HG03045 (cell line): Measurements from ENCODE around the gene FKBP5.
"Not testable (repeated sequence)": the region's sequence is repeated elsewhere in the genome, so short reads cannot be mapped to it uniquely, and the experiment has no call there.

Experiments used
- ATAC-seq: cut with Tn5 transposase; IDR thresholded peaks from one replicate; pipeline ENCODE4 v1.9.1; 2021; ENCODE audit warnings: mild to moderate bottlenecking, moderate library complexity; ENCODE audit not compliant: unreplicated experiment

FKBP5 gene

DNA sequence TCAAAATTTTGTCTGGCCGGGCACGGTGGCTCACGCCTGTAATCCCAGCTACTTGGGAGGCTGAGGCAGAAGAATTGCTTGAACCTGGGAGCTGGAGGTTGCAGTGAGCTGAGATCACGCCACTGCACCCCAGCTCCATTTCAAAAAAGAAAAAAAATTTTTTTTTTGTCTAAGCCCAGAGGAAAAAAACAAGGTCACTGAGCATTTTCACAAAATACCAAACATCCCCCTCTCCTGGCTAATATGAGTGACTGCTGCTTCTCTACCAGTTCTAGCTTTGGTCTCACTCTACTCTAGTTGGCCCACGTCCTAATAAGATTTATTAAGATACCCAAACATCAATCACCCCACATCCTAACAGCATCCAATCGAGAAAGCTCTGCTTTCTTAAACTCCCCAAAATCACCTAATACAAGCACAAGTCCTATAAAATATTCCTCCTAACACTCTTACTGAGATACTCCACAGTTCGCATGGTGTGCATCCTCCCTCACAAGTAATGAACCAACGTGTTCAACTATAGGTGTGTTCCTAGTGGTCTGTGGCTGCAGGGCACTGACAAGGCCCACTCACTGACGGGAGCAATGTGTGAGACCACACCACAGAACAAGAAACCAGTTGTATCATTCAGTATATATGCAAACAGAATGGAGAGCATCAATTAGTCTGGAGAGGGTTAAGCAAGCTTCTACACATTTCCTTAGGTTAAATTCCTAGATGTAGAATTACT is 64.2 kb downstream of the FKBP5 start:
- ATAC-seq, result no peak

DNA sequence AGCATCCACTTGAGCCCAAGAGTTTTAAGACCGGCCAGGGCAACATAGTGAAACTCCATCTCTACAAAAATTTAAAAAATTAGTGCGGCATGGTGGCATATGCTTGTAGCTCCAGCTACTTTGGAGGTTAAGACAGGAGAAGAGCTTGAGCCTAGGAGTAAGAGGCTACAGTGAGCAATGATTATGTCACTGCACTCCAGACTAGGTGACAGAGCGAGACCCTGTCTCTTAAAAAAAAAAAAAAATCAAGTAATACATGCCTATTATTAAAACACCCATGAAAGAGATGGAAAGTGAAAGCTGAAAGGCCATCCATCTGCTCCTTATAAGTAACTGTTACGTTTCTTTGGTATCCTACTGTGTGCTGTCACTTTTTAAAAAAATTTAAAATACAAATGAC is 66.4 kb downstream of the FKBP5 start:
- no peak for ATAC-seq

DNA sequence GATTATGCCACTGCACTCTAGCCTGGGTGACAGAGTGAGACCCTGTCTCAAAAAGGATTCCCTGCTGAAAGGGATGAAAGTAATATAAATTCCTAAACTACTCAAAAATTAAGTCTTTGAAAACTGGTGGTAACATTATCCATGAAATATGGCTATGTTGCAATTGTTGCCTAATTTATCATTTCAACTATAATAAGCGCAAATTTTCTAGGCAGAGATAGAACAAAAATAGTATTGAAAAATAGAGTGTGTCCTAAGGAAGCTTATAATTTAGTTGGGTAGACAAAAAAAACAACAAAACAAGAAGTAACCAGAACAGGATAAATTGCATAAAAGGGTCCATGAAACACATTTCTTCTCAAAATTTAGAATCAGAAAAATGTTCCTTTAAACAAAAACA is 68.0 kb downstream of the FKBP5 start:
- ATAC-seq, result no peak

DNA sequence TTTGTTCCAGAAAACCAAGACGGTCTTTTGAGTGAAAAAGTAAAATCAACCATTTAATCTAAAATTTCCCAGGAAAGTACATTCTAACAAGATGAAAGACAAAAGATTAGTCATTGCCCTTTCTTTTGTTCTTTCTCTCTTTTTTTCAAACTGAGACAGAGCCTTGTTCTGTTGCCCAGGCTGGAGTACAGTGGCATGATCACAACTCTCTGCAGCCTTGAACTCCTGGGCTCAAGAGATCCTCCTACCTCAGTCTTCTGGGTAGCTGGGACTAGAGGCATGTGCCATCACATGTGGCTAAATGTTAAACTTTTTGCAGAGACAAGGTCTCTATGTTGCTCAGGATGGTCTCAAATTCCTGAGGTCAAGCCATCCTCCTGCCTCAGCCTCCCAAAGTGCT is 75.0 kb downstream of the FKBP5 start:
- no peak for ATAC-seq

DNA sequence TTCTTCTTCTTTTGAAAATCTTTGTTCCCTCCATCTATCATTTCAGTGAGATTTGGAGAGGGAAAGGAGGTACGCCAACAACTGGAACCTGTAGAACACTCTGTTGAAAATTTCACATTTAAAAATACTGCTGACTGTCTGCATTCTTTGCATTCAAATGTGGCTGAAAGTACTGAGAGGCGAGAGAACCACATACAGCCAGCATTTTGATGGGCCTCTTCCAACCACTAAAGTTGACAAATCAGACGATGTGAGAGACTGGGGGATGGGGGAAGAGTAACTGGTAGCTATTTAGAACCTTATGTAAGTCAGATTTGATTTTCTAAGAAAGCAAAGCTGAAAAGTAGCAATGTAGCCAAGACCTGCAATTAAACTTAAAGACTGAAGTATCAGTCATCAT is 77.5 kb downstream of the FKBP5 start:
- ATAC-seq, result no peak

DNA sequence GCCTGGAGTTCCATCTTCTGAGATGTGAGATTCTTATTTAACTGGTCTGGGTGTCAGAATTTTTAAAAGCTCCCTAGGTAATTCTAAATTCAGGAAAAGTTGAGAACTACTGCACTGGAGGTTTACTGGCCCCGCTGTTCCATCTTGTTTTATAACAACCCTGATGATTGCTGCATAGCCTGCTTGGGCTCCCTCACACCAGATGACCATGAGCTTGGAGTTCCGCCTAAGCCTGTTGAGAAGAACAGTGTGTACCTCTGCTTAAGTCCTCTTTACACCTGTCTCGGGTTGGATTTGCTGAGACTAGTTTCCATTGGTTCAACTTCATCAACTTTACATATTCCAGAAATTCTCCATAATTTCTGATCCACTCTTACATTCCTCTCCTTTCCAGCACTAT is 77.9 kb downstream of the FKBP5 start:
- ATAC-seq, result no peak

DNA sequence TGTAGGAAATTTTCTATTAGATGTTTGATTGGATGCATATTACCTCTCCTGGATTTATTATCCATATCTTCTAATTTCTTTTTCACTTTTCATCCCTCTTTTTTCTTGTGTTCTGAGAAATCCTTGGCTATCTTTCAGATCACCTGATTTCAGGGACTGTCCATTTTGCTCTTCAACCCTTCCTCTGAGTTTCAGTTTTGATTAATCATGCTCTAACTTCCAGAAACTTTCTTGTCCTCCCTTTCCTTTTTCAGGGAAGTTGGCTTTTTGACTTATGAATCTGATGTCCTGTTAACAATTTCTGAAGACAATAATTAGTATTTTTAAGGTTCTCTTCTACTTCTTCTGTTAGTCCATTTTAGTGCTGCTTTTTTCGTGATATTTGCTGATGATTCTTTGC is 79.1 kb downstream of the FKBP5 start:
- no peak for ATAC-seq

DNA sequence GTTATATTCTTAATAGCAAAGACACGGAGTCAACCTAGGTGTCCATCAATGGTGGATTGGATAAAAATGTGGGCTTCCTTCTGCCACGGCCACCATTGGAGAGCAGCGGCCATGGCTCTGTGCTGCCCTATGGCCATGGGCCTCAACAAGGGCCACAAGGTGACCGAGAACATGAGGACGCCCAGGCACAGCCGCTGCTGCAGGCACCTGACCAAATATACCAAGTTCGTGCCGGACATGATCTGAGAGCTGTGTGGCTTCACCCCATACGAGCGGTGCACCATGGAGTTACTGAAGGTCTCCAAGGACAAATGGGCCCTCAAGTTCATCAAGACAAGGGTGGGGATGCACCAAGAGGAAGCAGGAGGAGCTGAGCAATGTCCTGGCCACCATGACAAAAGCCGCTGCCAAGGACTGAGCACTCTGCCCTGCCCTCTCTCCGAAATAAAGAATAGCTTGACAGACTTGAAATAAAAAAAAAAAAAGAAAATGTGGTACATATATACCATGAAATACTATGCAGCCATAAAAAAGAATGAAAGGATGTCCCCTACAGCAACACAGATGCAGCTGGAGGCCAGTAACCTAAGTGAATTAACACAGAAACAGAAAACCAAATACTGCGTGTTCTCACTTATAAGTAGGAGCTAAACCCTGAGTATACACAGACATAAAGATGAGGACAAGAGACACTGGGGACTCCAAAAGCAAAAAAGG is 81.0 kb downstream of the FKBP5 start:
- no peak for ATAC-seq

DNA sequence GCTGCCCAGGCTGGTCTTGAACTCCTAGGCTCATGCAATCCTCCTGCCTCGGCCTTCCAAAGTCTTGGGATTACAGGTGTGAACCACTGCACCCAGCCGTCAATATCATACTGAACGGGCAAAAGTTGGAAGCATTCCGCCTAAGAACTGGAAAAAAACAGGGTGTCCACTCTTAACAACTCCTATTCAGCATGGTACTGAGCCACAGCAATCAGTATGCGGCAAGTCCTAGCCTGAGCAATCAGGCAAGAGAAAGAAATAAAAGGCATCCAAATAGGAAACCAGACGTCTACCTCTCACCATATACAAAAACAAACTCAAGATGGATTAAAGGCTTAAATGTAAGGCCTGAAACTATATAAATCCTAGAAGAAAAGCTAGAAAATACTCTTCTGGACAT is 83.1 kb downstream of the FKBP5 start:
- ATAC-seq, result no peak

DNA sequence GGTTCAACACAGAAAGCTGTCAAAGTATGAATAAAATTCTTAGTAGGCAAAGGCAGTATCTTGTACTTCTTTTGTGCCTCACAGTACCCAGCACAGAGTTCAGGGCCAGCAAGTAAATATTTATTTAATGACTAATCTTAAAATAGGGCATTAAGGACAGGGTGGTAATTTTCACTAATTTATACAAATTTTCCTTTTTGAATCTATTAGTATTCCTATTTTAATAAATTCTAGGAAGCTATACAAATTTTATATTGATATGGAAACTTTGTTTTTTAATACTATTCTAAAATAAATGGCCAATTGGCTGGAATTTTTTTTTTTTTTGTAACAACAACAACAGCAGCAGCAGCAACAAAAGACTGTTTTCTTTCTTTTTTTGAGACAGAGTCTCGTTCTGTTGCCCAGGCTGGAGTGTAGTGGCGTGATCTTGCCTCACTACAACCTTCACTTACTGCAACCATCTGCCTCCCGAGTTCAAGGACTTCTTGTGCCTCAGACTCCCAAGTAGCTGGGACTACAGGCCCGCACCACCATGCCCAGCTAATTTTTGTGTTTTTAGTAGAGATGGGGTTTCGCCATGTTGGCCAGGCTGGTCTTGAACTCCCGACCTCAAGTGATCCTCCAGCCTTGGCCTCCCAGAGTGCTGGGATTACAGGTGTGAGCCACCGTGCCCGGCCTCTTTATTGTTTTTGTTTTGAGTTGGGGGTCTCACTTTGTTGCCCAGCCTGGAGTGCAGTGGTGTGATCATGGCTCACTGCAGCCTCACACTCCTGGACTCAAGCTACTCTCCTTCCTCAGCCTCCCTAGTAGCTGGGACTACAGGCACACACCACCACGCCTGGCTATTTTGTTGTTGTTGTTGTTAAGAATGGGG is 85.2 kb downstream of the FKBP5 start:
- ATAC-seq, result no peak

DNA sequence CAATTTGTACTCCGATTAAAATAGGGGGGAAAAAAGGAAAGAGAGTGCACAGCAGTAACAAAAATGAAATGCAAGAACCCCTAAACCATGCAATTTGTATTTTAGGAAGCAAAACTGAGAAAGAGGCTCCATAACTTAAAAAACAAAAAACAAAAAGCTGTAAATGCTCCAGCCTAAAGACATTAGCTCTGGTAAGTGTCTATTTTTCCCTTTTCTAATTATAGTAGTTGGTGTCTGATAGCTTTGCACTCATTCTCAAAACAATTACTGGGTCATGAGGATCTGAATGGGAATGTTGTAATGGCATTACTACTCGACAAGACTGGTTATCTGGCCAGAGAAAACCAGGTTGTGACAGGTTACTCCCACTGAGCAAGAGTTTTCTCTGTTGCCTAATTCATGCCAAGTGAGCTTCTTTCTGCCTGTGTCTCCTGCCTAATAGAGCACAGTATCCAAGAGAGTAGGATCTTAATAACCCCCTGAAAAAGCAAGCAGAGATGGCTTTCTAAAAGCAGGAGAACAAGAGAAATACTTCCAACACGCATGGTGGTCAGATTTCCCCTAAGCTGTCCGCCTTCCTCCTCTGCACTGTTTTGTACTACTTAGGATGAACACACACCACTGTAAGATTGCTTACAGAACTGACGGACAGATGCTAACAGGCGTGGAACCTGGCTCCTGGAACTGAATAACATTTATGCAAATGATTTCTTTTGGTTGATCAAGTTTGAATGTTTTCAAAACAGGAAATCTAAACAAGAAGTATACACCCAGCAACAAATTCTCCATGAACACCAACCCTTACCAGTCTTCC is 86.4 kb downstream of the FKBP5 start:
- ATAC-seq, result no peak

DNA sequence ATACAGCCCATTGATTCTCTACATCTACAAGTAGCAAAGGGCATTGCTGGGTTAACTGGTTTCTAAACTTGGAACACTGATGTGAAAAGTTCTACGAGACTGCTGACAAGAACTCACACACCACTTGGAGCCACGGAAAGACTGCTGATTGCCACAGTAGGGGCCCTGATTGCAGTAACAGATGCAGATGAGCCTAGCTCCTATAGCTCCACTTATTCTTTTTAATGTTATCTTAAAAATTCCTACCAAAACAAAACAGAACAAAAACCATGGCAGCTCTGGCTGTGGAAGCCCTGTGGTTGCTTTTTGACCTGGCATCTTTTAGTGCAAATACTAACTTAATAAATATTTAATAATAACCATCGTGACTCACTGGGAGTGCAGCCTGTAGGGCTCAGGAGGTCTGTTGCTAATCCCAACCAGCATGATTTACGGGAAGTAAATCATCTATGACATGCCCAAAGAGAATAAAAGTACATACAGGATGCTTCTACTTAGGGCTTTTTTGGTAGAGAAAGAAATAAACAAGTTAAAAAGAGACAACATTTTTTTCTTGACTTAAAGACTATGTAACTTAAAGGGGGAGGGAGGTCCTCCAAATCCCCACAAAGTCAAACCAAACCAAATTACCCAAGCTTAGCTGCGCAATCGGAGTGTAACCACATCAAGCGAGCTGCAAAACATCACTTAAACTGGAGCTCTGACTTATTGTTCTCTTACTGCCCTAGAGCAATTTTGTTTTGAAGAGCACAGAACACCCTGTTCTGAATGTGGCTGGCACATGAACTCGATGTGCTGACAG is 87.2 kb downstream of the FKBP5 start:
- ATAC-seq, result no peak

DNA sequence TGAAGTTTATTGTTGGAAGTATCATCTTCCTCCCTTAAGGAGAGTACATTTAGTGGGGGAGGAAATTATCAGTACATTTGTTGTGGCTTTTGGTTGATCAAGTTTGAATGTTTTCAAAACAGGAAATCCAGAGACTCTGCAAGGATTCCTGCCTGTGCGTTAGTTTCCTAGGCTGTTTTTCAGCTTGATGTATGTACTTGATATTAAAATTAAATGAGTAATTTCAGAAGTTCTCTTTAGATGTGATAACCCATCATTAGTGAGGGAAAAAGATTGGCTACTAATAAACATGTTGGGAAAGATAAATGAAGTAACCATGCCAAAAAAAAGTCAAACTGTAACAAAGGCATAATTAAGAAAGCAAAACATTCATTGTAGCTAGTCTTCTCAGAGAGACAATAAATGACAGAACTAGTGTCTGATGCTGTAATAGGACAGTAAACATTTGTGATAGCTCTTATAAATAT is 88.0 kb downstream of the FKBP5 start:
- no peak for ATAC-seq

DNA sequence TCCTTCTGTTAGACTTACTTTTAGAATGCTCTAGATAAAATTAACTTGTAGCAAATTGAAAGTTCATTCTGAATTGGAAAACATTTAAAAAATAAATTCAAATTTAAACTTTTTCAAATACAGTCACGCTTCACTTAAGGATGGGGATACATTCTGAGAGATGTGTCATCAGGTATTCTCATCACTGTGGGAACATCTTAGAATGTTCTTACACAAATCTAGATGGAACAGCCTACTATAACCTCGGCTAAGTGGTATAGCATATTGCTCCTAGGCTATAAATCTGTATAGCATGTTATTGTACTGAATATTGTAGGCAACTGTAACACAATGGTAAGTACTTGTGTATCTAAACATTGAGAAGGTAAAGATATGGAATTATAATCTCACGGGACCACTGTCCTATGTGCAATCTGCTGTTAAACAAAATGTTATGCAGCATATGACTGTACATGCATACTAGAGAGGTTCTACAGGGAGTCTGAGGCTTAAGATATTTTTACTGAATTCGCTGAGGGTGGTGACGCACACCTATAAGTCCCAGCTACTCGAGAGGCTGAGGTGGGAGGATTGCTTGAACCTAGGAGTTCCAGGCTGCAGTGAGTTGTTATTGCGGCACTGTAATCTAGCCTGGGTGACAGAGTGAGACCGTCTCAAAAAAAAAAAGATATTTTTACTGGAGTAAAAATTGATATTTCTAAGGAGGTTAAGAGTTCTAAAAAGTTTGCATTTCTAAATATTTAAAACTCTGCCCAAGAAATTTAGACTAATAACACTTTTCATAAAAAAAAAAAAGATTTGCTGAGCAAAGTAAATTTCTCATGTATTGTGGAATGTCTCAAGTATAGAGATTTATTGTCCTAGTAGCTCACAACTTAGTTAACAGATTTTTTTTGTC is 88.7 kb downstream of the FKBP5 start:
- no peak for ATAC-seq

DNA sequence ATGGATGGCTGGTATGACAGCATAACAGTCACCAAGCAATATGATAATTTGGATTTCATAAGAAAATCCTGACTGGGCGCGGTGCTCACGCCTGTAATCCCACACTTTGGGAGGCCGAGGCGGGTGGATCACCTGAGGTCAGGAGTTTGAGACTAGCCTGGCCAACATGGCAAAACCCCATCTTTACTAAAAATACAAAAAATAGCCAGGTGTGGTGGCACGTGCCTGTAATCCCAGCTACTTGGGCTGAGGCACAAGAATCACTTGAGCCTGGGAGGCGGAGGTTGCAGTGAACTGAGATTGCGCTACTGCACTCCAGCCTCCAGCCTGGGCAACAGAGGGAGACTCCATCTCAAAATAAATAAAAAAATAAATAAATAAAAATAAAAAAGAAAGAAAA is 90.1 kb downstream of the FKBP5 start:
- ATAC-seq, result not testable (repeated sequence)

DNA sequence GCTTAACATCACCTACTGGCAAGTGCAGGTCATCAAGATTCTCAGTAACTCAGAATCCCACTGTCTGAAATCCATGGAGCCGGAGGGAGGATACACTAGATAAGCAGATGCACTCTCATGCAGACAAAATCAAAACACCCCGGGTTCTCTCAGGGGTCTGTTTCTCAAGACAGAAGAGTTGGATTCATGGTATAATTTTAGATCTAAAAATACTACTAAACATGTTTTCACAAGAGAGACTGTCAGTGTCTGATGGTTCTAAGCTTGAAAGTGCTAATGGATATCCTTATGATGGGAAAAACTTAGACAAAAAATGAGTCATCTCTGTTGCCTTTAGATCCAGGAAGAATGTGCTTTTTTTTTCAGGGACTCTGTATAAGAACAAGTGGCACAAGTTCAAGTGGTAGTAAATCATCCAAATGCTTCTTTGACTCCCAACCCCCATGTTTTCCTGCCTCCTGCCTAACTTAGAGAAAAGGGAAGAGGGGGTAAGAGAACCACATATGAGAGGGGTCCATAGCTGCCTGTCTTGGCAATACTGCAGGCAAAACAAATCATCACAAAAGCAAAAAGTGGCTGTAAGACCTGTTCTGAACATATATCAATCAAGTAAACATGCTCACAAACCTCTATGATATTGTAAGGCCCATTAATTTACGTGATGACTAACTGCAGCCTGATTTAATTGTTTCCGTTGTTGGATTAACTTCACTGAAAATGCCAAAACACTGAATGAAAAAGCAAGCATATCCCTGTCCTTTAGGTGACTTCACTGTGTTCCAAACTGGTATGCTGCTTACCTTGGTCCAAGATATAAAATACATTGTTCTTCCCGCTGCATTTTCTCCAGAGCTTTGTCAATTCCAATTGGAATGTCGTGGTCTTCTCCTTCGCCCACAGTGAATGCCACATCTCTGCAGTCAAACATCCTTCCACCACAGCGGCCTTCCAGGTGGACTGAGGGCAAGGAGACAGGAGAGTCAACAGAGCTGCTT is 92.0 kb downstream of the FKBP5 start:
- ATAC-seq, result no peak

DNA sequence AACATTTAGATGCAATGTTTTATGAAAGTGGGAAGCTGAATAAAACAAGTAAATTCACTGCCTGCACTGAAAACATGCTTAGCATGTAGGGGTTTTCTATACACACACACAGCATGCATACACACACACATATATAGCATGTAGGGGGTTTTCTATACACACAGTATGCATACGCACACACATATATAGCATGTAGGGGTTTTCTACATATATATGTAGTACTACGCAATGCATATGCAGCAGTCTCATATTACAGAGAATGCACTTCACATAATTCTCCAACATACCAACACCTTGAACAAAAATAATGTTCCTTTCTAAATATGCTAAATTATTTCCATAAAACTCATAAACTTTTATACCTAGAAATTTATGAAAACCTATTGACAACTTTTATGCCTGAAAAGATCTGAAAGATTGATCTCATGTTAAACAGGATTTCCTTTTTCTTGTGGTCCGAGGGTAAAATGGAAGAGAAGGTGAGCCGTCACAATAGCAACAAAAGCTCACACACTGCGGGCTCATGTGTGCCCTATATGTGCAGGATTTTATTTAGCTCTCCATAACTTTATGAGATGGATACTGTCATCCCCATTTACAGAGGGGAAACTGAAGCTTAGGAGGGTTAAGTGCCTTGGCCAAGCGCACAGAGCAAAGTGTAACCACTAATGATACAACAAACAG is 94.1 kb downstream of the FKBP5 start:
- no peak for ATAC-seq
